Endometrial microvascular endothelial cells (primary cell): ENCODE data around the gene AURKA. TPM values are rescaled to one million over a fixed set of nuclear protein-coding genes. Genes with fewer than 3 reads are reported as not detected.
"Not testable (repeated sequence)": the region's sequence is repeated elsewhere in the genome, so short reads cannot be mapped to it uniquely, and the experiment has no call there.

Source experiments
- in situ Hi-C: cut with HindIII; loops from 2 replicates; pipeline ENCODE4 v1.10.0; 2017; ENCODE audit warnings: low sequenced_read_pairs, low pct_unique_long_range_greater_than_20kb; ENCODE audit errors: inconsistent ontology term
- total RNA-seq: library from RNA; depleted of rRNA; stranded (reverse); fragments of >200 nt; gene quantifications from one replicate; pipeline ENCODE4 v1.2.3, GENCODE V29; 2015; ENCODE audit errors: inconsistent ontology term

The AURKA gene
- total RNA-seq, 1 donor from 2014 or later: 72.0 TPM

- in situ Hi-C loops: no loop called here
Observed at GRCh38 chr20:56400001-56400640, 8.1 kb upstream of the AURKA start.

GRCh38 chr20:56395166-56395565 is 3.2 kb upstream of the AURKA start:
- in situ Hi-C loops: no loop called here

GRCh38 chr20:56393653-56394052 is 1.6 kb upstream of the AURKA start:
- in situ Hi-C loops: no loop called here

- in situ Hi-C loops: no loop called here
Observed at GRCh38 chr20:56392881-56393482, 967 bp upstream of the AURKA start.

GRCh38 chr20:56391596-56392131 is 351 bp downstream of the AURKA start:
- in situ Hi-C loops: no loop called here

GRCh38 chr20:56391037-56391436 is 978 bp downstream of the AURKA start:
- in situ Hi-C loops: no loop called here

- in situ Hi-C loops: not testable (repeated sequence)
Observed at GRCh38 chr20:56390396-56390795, 1.6 kb downstream of the AURKA start.

- in situ Hi-C loops: no loop called here
Observed at GRCh38 chr20:56389807-56390206, 2.2 kb downstream of the AURKA start.

GRCh38 chr20:56388882-56389281 is 3.1 kb downstream of the AURKA start:
- in situ Hi-C loops: no loop called here

- in situ Hi-C loops: no loop called here
Observed at GRCh38 chr20:56386219-56386618, 5.8 kb downstream of the AURKA start.

GRCh38 chr20:56385130-56385529 is 6.9 kb downstream of the AURKA start:
- in situ Hi-C loops: no loop called here

GRCh38 chr20:56383334-56383733 is 8.7 kb downstream of the AURKA start:
- in situ Hi-C loops: no loop called here

GRCh38 chr20:56382696-56383095 is 9.3 kb downstream of the AURKA start:
- in situ Hi-C loops: no loop called here

GRCh38 chr20:56381501-56381900 is 10.5 kb downstream of the AURKA start:
- in situ Hi-C loops: no loop called here

- in situ Hi-C loops: no loop called here
Observed at GRCh38 chr20:56380375-56380774, 11.6 kb downstream of the AURKA start.

GRCh38 chr20:56378386-56378785 is 13.6 kb downstream of the AURKA start:
- in situ Hi-C loops: no loop called here

GRCh38 chr20:56376331-56376730 is 15.7 kb downstream of the AURKA start:
- in situ Hi-C loops: no loop called here

- in situ Hi-C loops: no loop called here
Observed at GRCh38 chr20:56373942-56374341, 18.1 kb downstream of the AURKA start.

GRCh38 chr20:56372850-56373249 is 19.2 kb downstream of the AURKA start:
- in situ Hi-C loops: no loop called here

- in situ Hi-C loops: no loop called here
Observed at GRCh38 chr20:56371977-56372376, 20.0 kb downstream of the AURKA start.

- in situ Hi-C loops: no loop called here
Observed at GRCh38 chr20:56369179-56369578, 22.8 kb downstream of the AURKA start.
